ENCODE data around the gene TTI1. TPM values are rescaled to one million over a fixed set of nuclear protein-coding genes. Genes with fewer than 3 reads are reported as not detected.

TTI1 gene
- 25.7 TPM for total RNA-seq

GRCh38 chr20:38033330-38034107, at the start of gene TTI1, which contains the start of gene RPRD1B:
Gene TTI1 (minus strand): TSS chr20:38033456. CDS start chr20:38013816, 19,640 bp downstream.
Gene RPRD1B (plus strand): TSS chr20:38033746. CDS start chr20:38033948, 202 bp downstream.
- DNase-seq (ENCODE audit: low spot score in 2 of 2) = peak; percentile 83 to 84
- no peak for FAIRE-seq

GRCh38 chr20:38082894-38083293, 49.6 kb upstream of the TTI1 start:
- DNase-seq (ENCODE audit: low spot score in 2 of 2) (no peak), FAIRE-seq (no peak)

GRCh38 chr20:38081575-38081974, 48.3 kb upstream of the TTI1 start:
- FAIRE-seq = no peak
- DNase-seq (ENCODE audit: low spot score in 2 of 2) = no peak

GRCh38 chr20:38079353-38079752, 46.1 kb upstream of the TTI1 start:
- DNase-seq (ENCODE audit: low spot score in 2 of 2) (no peak), FAIRE-seq (no peak)

- no peak for FAIRE-seq
- DNase-seq (ENCODE audit: low spot score in 2 of 2) = no peak
Measured at GRCh38 chr20:38078084-38078483, 44.8 kb upstream of the TTI1 start.

- FAIRE-seq = no peak
- DNase-seq (ENCODE audit: low spot score in 2 of 2) = no peak
Measured at GRCh38 chr20:38076548-38076947, 43.3 kb upstream of the TTI1 start.

- DNase-seq (ENCODE audit: low spot score in 2 of 2) (no peak), FAIRE-seq (no peak)
Measured at GRCh38 chr20:38075161-38075998, 42.1 kb upstream of the TTI1 start.

- peak; percentile 7 to 39 for DNase-seq (ENCODE audit: low spot score in 2 of 2)
- FAIRE-seq = no peak
Measured at GRCh38 chr20:38073307-38074071, 40.2 kb upstream of the TTI1 start.

GRCh38 chr20:38072898-38073297, 39.6 kb upstream of the TTI1 start:
- DNase-seq (ENCODE audit: low spot score in 2 of 2) = no peak
- FAIRE-seq = no peak

GRCh38 chr20:38067717-38068365, 34.6 kb upstream of the TTI1 start:
- FAIRE-seq (no peak), DNase-seq (ENCODE audit: low spot score in 2 of 2) (no peak)

GRCh38 chr20:38066969-38067716, 33.9 kb upstream of the TTI1 start:
- DNase-seq (ENCODE audit: low spot score in 2 of 2) (no peak), FAIRE-seq (no peak)

- no peak for FAIRE-seq
- DNase-seq (ENCODE audit: low spot score in 2 of 2) = no peak
Measured at GRCh38 chr20:38065764-38066375, 32.6 kb upstream of the TTI1 start.

- no peak for FAIRE-seq
- no peak for DNase-seq (ENCODE audit: low spot score in 2 of 2)
Measured at GRCh38 chr20:38063911-38064530, 30.8 kb upstream of the TTI1 start.

- FAIRE-seq (no peak), DNase-seq (ENCODE audit: low spot score in 2 of 2) (no peak)
Measured at GRCh38 chr20:38062890-38063289, 29.6 kb upstream of the TTI1 start.

- no peak for FAIRE-seq
- no peak for DNase-seq (ENCODE audit: low spot score in 2 of 2)
Measured at GRCh38 chr20:38061109-38061508, 27.9 kb upstream of the TTI1 start.

GRCh38 chr20:38060536-38060935, 27.3 kb upstream of the TTI1 start:
- FAIRE-seq (no peak), DNase-seq (ENCODE audit: low spot score in 2 of 2) (no peak)

GRCh38 chr20:38059832-38060231, 26.6 kb upstream of the TTI1 start:
- DNase-seq (ENCODE audit: low spot score in 2 of 2) = no peak
- FAIRE-seq = no peak

- FAIRE-seq (no peak), DNase-seq (ENCODE audit: low spot score in 2 of 2) (peak; percentile 18 to 54)
Measured at GRCh38 chr20:38057351-38057972, 24.2 kb upstream of the TTI1 start.

Data from frontal cortex (tissue), 4 donors.